NCI-H1105 treated with DMSO at 0.1 percent for 48 hours (cell line): Measurements from ENCODE around the gene CHI3L2.
"Not testable (repeated sequence)": the region's sequence is repeated elsewhere in the genome, so short reads cannot be mapped to it uniquely, and the experiment has no call there.

Experiments
- DNase-seq: peaks from one replicate; lab custom pipeline; 2025; lab: John Stamatoyannopoulos, UW

CHI3L2 gene

DNA sequence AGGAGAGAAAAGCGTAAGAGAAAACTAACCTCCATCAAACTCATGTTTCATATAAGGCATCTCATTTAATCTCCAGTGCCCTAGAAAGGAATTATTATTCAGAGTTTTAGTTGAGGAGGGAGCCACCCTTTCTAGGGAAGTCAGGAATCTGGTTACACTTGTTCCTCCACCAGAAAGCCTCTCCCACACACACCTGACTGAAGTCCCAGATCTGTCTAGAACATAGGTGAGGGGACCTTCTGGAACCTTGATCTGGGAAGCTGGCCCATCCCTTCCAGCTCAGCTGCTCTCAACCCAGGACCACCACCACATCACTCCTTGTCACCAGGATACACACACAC is 25.2 kb upstream of the CHI3L2 start:
- no peak for DNase-seq

DNA sequence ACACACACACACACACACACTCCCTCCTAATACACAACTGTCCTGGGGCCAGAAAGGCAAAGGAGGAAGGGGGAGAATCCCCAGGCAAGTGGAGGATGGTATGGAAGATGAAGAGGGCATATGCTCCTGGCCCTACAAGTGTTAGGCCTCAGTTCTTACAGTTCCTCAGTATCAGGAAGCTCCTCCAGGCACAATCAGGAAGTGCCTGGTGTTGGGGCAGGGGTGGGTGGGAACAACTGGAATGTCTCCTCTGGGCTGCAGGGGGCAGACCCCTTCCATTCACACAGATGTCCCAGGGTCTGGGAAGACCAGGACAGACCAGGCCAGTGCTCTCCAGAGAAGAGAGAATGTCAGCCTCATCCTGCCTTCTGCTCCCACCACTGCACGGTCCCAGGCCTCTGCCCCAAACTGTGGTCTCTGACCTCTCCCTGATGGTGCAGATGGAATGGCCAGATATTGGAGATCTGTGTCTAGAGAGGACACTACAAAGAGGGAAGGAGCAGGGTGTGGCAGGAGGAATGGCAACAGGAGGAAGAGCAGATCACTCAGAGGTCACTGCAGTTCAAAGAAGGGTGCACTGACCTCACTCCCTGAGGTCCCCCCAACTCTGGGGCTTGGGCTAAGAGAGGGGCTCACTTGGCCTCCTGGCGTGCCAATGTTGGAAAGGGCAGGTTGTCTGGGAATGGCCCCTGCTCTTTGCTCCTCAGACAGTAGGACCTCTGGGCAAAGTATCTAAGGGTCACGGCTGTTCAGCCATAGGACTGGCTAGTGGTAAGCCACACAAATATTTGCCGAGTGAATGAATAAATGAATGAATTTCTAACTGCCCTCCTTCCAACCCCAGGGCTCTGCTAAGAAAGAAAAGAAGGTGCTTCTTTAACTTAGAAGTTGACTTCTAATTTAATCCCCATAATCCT is 24.5 kb upstream of the CHI3L2 start:
- DNase-seq, result no peak

DNA sequence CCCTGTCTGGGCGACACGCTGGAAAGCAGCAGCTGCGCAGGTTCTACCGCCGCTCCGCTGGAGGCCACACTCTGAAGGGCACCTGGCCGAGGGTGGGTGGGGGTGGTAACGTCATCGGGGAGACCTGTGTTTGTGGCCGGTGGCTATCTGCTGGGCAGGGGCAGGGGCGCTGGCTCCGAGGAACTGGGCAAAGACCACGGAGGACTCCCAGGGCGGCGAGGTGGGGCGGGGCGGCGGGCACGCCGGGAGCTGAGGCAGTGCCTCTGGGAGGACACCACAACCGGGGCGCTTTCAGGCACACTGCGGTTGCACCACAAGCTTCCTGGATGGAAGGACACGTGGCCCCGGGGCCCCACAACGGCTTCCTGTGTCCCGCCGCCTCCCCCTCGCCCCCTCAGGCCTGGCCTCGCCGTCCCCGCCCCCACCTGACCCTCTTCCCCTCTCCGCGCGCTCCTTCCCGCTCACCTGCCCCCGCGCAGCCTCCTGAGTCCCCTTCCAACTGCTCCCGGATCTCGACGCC is 23.8 kb upstream of the CHI3L2 start:
- peak; percentile 45 for DNase-seq

GRCh38 chr1:111204201-111204982 is 23.1 kb upstream of the CHI3L2 start:
- DNase-seq, result peak; percentile 32

DNA sequence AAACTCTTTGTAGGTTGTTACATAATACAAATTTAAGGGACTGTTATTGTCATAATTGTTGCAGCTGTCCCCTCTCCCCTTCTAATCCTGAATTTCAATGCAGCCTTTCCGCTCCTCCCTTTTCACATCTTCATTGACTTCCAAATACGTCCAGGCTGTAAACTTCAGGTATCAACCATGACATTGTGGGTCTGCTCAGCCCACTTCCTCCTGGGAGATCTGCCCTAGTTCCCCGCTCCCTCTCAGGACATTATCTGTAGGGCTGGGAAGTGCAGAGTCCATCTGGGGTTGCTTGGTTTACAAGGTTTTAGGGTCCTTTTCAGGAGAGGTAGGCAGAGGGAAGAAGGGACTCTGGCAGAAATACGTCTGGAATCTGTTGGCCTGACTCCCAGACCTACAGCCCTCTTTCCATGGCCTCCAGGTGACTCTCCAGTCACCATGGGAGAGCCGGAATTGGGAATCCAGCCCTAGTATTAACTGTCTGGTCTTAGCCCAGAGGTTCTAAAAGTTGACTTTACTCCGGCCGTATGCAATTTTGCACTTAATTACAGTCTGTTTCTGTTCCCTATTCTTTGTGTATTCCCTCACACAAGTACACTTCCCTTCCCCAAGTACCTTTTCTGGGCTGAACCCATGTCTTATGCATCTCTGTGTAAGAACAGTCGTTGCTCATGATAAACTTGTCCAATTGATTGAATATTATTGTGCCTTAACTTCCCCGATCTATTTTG is 22.4 kb upstream of the CHI3L2 start:
- DNase-seq, result no peak

DNA sequence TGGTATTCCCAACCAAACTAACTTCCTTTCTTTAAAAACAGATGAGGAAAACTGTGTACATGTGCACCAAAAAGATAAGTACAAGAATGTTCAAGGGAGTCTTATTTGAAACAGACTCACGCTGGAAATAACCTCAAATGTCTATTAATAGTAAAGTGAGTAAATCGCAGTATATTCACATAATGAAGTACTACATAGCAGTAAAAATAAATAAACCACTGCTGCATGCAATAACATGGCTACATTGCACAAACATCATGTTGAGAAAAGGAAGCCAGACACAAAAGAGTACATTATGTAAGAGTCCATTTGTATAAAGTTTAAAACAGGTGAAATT is 21.8 kb upstream of the CHI3L2 start:
- no peak for DNase-seq

GRCh38 chr1:111208921-111209320 is 18.6 kb upstream of the CHI3L2 start:
- no peak for DNase-seq

GRCh38 chr1:111209622-111210021 is 17.9 kb upstream of the CHI3L2 start:
- no peak for DNase-seq

DNA sequence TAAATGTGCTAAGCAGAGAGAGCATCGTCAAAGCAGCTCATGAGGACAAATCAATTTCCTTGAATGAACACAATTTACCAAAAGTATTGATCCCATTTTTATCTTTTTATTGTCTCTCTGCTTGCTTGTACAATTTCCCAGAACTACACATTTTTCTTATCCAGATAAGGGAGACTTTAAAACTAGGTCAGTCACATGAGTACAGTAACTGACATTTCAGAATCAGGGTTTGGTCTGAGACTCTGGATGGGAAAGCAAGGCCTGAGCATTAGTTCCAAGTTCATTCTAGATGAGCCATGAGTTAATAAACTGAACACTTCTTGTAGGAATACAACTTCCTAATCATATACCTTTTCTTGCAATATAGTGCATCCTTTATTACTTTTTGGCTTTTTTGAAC is 15.6 kb upstream of the CHI3L2 start:
- no peak for DNase-seq

DNA sequence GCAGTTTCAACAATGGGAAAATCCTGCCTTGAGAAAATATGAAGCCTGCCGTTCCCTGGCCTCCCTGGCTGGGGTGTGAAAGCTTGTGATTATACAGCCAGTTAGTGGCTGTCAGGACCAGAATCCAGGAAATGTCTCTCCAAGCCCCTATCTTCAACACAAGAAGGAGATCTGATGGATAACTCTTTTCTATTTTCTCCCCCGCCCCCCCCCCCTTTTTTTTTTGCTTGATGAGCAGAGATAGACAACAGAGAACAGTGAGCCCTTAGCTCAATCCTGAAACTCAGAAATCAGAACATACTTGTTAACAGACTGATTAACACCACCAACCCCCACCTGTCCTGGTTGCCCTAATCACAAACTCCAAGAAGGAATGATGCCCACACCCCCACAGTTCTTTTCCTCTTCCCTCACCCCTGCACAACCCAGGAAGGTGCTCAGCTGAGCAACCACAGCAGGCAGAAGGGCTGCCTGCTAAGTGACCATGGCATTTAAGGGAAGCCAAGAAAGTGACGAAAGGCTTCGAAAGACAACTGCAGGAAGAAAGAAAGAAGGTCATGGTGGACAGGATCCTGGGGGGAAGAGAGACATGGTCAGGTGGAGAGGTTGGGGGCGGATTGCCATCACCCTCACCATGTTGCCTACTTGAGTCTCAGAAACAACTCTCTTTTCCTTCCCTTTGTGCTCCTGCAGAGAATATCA is 14.7 kb upstream of the CHI3L2 start:
- DNase-seq, result no peak

DNA sequence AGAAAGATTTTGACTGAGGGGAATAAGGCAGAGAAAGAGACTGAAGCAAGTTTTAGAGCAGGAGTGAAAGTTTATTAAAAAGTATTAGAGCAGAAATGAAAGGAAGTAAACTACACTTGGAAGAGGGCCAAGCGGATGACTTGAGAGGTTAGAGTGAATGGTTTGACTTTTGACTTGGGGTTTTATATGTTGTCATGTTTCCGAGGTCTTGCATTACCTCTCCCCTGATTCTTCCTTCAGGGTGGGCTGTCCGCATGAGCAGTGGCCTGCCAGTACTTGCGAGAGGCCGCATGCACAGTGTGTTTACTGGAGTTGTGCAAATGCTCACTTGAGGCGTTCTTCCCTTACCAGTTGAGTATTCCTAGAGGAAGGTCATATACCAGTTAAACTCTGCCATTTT is 14.1 kb upstream of the CHI3L2 start:
- DNase-seq, result no peak

DNA sequence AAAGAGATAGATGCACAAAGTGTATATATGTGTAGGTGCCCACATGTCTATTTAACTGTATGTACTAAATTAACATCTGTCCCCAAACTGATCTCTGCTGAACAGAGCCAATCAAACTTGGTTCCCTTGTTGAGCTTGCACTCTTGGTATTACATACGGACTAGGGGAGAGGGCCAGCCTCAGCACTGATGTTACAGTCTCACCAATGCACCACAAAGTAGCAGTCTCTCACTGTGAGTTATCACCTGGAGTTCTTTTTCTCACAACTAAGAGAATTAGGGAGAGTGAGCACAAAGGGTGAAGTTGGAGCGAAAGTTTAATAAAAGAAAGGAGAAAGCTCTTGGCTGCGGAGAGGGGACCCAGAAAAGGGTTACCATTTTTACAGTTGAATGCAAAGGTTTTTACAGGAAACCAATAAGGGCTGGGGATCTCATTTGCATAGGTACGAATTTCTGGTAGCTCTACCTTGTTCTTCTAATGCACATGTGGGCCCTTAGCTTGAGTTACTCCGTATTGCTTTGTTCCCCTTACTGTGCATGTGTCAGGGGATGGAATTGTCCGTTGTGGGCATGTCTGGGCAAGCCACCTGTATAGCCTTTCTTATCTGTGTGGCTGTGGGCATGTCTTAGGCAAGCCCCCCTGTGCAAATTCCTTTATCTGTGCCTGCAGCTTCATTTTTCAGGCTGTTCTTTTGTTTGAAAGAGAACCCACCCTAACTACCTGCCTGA is 13.3 kb upstream of the CHI3L2 start:
- DNase-seq, result no peak

- DNase-seq, result no peak
These were observed 12.6 kb upstream of the CHI3L2 start for GRCh38 chr1:111214884-111215283.

- DNase-seq, result not testable (repeated sequence)
These were observed 12.2 kb upstream of the CHI3L2 start for GRCh38 chr1:111215285-111215684.

- DNase-seq, result no peak
These were observed 10.8 kb upstream of the CHI3L2 start for GRCh38 chr1:111216751-111217150.

DNA sequence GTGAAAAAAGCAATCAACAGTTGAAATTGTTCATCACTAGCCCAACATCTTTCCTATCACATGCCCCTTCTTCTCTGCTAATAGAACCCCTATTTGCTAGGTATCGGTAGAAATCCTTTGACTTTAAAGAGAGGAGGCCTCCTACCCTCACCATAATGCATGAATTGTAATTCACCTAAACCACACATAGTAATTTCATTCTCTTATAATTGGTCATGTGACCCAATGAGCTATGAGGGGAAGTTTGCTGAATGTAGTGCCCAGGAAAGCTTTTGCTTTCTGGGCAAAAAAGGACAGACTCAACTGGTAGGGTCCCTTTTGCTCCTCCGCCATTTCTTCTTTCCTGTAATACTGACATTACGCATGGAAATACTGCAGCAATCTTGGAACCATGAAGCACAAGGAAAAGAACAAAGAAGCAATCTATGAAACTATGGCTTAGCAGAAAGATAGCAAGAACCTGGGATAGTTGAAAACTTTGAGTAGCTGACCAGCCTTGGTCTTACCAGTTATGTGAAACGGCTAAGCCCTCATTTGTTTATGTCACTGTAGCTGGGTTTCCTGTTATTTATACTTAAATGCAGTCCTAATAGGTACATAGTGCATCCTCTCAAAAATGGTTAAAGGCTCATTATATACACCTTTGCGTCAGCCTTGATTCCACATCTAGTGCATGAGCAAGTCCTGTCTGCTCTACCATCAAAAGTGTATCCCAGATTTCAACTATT is 10.2 kb upstream of the CHI3L2 start:
- DNase-seq, result no peak

DNA sequence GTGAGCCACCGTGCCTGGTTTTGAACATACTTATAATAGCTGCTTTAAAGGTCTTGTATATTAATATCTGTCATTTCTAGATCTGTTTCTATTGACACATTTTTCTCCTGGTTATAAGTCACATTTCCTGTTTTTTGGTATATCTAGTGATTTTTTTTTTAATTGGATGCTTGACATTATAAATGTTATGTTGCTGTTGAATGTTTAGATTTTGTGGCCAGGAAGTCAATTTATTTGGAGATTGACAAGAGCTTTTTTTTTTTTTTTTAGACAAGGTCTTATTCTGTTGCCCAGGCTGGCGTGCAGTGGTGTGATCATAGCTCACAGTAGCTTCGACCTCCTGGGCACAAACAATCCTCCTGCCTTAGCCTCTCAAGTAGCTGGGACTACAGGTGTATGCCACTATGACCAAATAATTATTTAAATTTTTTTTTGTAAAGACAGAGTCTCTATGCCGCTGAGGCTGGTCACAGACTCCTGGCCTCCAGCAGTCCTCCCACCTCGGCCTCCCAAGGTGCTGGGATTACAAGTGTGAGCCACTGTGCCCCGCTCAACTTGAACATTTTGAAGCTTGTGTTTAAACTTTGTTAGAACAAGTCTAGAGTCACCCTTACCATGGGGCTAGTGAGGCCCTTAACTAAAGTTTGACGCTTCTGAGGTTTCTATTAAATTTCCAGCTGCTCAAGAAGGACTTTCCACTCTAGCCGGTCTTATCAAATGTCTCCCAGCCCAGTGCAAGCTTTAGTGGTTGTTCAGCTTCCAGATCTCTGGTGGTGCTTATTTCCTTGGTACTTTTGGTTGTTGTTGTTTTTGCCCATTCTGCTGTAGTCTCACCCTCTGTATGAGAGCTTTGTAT is 8.6 kb upstream of the CHI3L2 start:
- no peak for DNase-seq

GRCh38 chr1:111219557-111220286 is 7.8 kb upstream of the CHI3L2 start:
- no peak for DNase-seq
